ENCODE measurements around the gene PPP3R1. TPM values are rescaled to one million over a fixed set of nuclear protein-coding genes. Genes with fewer than 3 reads are reported as not detected.

The PPP3R1 gene
- total and polyA plus RNA-seq, 7 donors, result 19.2 to 69.4 (median 45.7) TPM

- H3K4me3 ChIP-seq, result no peak overlapping the region
- H3K27ac ChIP-seq, result no peak overlapping the region
- DNase-seq (no peak), ATAC-seq (peak in 2 of 4 donors; percentile 51 to 66)
- H3K36me3 ChIP-seq (ENCODE audit: insufficient read depth in 1 of 2, low read depth in 1 of 2), result no peaks in the 10 kb centered on the region
- H3K9me3 ChIP-seq, result no peaks in the 10 kb centered on the region
- H3K4me1 ChIP-seq, result peaks cover 64% of the 10 kb centered on the region
- intact Hi-C loops (cut with DNase I), result no loop called here
- no peaks in the 10 kb centered on the region for H3K27me3 ChIP-seq (ENCODE audit: insufficient read depth in 3 of 3, low read length in 2 of 3)
- 70 to 89% (median 71%) methylated on average over 5 of the region's 5 CpGs for WGBS, 3 donors
- TF ChIP-seq CTCF (IDR thresholded peaks at IDR 0.05), result no peak
These were observed 38.0 kb downstream of the PPP3R1 start for GRCh38 chr2:68214381-68214780.

DNA sequence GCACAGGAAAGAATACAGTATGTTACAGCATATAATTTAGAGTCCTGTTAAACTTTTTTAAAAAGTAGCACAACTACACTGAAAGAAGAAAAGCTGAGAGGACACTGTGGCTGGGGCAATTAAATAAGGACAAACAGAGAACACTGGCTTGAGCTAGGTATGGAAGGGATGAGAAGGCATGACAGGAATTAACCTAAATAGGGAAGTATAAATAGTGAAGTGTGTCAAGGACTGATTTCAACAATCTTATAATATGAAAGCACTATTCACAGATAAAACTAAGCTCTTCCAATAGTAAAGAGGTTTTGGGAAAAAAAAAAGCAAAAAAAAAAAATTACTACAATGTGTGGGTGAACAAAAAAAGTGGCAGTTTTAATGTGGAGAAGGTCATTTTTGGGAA is 45.5 kb downstream of the PPP3R1 start:
- Histone ChIP-seq H3K4me1 (peaks cover 33% of the 10 kb centered on the region), H3K36me3 (ENCODE audit: insufficient read depth in 1 of 2, low read depth in 1 of 2) (no peaks in the 10 kb centered on the region), H3K27me3 (ENCODE audit: insufficient read depth in 3 of 3, low read length in 2 of 3) (no peaks in the 10 kb centered on the region), H3K9me3 (no peaks in the 10 kb centered on the region), H3K27ac (no peak overlapping the region), H3K4me3 (no peak overlapping the region)
- intact Hi-C loops (cut with DNase I), result no loop called here
- ATAC-seq (no peak), DNase-seq (no peak)
- no peak for TF ChIP-seq CTCF (IDR thresholded peaks at IDR 0.05)

DNA sequence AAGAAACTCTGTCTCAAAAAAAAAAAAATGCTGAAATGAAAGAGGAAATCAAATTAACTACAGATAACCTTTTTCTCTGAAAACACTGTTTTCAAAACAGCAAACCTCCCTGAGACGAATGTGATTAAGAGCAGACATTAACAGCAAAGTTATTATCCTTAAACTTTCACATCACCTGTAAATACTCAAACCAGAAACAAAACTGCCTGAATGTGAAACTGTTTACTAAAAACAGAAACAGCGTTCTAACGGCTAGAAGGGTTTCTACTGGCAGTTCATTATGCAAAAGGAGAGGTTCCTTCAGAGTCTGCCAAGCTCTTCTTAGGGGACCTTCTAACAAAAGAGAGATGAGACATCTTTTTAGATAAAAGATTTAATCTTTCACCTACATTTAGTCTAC is 48.7 kb downstream of the PPP3R1 start:
- no peaks in the 10 kb centered on the region for H3K27me3 ChIP-seq (ENCODE audit: insufficient read depth in 3 of 3, low read length in 2 of 3)
- intact Hi-C loops (cut with DNase I), result loop anchor here in 1 of 2 donors (5.0 kb wide), 1 partner anchor 39 kb away; no protein-coding TSS in a partner anchor
- no peaks in the 10 kb centered on the region for H3K36me3 ChIP-seq (ENCODE audit: insufficient read depth in 1 of 2, low read depth in 1 of 2)
- H3K9me3 ChIP-seq, result no peaks in the 10 kb centered on the region
- peak overlapping the region; percentile 70 for H3K27ac ChIP-seq
- H3K4me1 ChIP-seq, result peaks cover 54% of the 10 kb centered on the region
- DNase-seq, result no peak
- TF ChIP-seq CTCF (IDR thresholded peaks at IDR 0.05), result no peak
- H3K4me3 ChIP-seq, result peak overlapping the region; percentile 22
- WGBS, 3 donors, result 31 to 51% (median 44%) methylated on average over 3 of the region's 3 CpGs
- ATAC-seq, result no peak

DNA sequence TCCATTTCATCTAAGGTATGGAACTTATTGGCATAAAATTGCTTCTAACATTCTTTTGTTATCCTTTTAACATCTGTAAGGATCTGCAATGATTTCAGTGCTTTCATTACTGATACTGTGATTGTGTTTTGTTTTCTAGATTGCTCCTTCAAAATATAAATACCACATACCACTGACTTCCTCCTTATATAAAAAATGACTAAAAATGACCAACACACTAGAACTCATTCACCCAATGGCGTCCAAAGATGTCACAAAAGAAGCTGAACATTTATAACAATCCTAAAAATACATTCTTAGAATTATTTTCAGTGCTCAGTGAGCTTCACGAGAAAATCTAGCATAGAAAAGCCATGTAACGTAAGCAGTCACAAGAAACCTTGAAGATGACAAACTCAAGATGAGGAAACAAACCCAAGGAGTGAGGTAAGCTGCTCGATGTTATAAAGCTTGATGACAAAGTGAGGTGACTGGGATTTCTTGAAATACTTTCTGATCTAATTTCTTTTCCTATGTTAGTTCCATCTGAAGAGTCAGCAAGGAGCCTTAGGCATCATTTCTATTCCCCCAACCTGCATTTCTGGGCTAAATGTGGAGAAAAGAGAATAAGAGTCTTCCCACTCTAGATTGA is 52.1 kb downstream of the PPP3R1 start:
- Histone ChIP-seq H3K9me3 (no peaks in the 10 kb centered on the region), H3K27me3 (ENCODE audit: insufficient read depth in 3 of 3, low read length in 2 of 3) (no peaks in the 10 kb centered on the region), H3K27ac (peak overlapping the region; percentile 66), H3K4me1 (peaks cover 53% of the 10 kb centered on the region), H3K4me3 (no peak overlapping the region), H3K36me3 (ENCODE audit: insufficient read depth in 1 of 2, low read depth in 1 of 2) (no peaks in the 10 kb centered on the region)
- TF ChIP-seq CTCF (IDR thresholded peaks at IDR 0.05), result no peak
- 53 to 78% (median 70%) methylated on average over 4 of the region's 4 CpGs for WGBS, 3 donors
- ATAC-seq, result peak; percentile 66 to 79 (median 74)
- no peak for DNase-seq
- intact Hi-C loops (cut with DNase I), result loop anchor here in 1 of 2 donors (5.0 kb wide), 1 partner anchor 42 kb away; no protein-coding TSS in a partner anchor

Measured in psoas muscle (tissue), 8 donors.